AG04449 (cell line): Measurements from ENCODE around the gene RNF149.

ENCODE experiments used
- CTCF ChIA-PET: fragments of 350-600 bp; formaldehyde crosslinking; extraction: SDS; loops from one replicate; lab custom pipeline; 2021; ENCODE audit warnings: antibody characterized with exemption; lab: Yijun Ruan, JAX
- POLR2A ChIA-PET: fragments of 400-600, 350-600 bp; formaldehyde crosslinking; extraction: SDS; loops from one replicate; lab custom pipeline; 2020; ENCODE audit warnings: antibody characterized with exemption, inconsistent platforms; lab: Yijun Ruan, JAX
- DNase-seq: peaks from one replicate; pipeline ENCODE4 v3.0.0-alpha.2; 2010; ENCODE audit warnings: low read depth, low spot score
- H3K4me3 ChIP-seq: 2 replicates; pipeline ENCODE4 v1.5.1; 2011; ENCODE audit warnings: low read depth, mild to moderate bottlenecking, control low read depth, low read length
- CTCF ChIP-seq: IDR thresholded peaks from one replicate; pipeline ENCODE4 v1.5.1; 2011; ENCODE audit warnings: mild to moderate bottlenecking, moderate library complexity, low read length, control low read depth, inconsistent platforms; ENCODE audit not compliant: insufficient read depth; ENCODE audit errors: missing control alignments

RNF149 gene

GRCh38 chr2:101344137-101344536 lies 35.6 kb upstream of the RNF149 start:
- no peak overlapping the region for H3K4me3 ChIP-seq
- TF ChIP-seq CTCF: no peak
- no peak for DNase-seq
- ChIA-PET CTCF (interaction anchor here (0.6 to 1.7 kb wide), 3 partner anchors 9 to 896 kb away, joined by 3 to 5 read pairs (median 3); no protein-coding TSS in a partner anchor), POLR2A (no interaction called here)

- ChIA-PET POLR2A (interaction anchor here (1.2 kb wide), 1 partner anchor 34 kb away, joined by 3 read pairs; the partner anchor contains the start of gene RNF149), CTCF (interaction anchor here (0.6 to 9.1 kb wide), 55 partner anchors 10 to 1105 kb away, joined by 3 to 102 read pairs (median 4); partner anchors contain the start of genes CREG2 and RNF149)
- H3K4me3 ChIP-seq: peak overlapping the region; percentile 39
- no peak for TF ChIP-seq CTCF
- no peak for DNase-seq
Observed at GRCh38 chr2:101342625-101343008, 34.1 kb upstream of the RNF149 start.

GRCh38 chr2:101341901-101342624 lies 33.6 kb upstream of the RNF149 start:
- peak overlapping the region; percentile 39 for H3K4me3 ChIP-seq
- DNase-seq: no peak
- ChIA-PET POLR2A (interaction anchor here (1.2 kb wide), 1 partner anchor 34 kb away, joined by 3 read pairs; the partner anchor contains the start of gene RNF149), CTCF (interaction anchor here (0.6 to 9.1 kb wide), 60 partner anchors 10 to 1106 kb away, joined by 3 to 102 read pairs (median 4); partner anchors contain the start of genes CREG2 and RNF149)
- peak; percentile 81 for TF ChIP-seq CTCF

- no peak for TF ChIP-seq CTCF
- ChIA-PET CTCF (interaction anchor here (0.7 to 9.1 kb wide), 43 partner anchors 11 to 1107 kb away, joined by 3 to 102 read pairs (median 4); partner anchors contain the start of genes CREG2 and RNF149), POLR2A (interaction anchor here (1.2 kb wide), 1 partner anchor 33 kb away, joined by 3 read pairs; the partner anchor contains the start of gene RNF149)
- DNase-seq: no peak
- H3K4me3 ChIP-seq: no peak overlapping the region
Observed at GRCh38 chr2:101341421-101341820, 32.9 kb upstream of the RNF149 start.

- TF ChIP-seq CTCF: no peak
- DNase-seq: no peak
- CTCF ChIA-PET: interaction anchor here (0.7 to 9.1 kb wide), 9 partner anchors 10 to 544 kb away, joined by 3 to 102 read pairs (median 12); partner anchors contain the start of gene CREG2
- POLR2A ChIA-PET: no interaction called here
- H3K4me3 ChIP-seq: no peak overlapping the region
Observed at GRCh38 chr2:101340141-101340551, 31.6 kb upstream of the RNF149 start.

- no peak for DNase-seq
- TF ChIP-seq CTCF: no peak
- H3K4me3 ChIP-seq: no peak overlapping the region
- CTCF ChIA-PET: interaction anchor here (1.0 to 9.1 kb wide), 8 partner anchors 9 to 492 kb away, joined by 3 to 102 read pairs (median 4); partner anchors contain the start of gene CREG2
- POLR2A ChIA-PET: no interaction called here
Observed at GRCh38 chr2:101339266-101339880, 30.9 kb upstream of the RNF149 start.
